Testis (tissue), 3 donors: ENCODE data around the gene MPPED1. TPM values are rescaled to one million over a fixed set of nuclear protein-coding genes. Genes with fewer than 3 reads are reported as not detected.

Experiments used
- DNase-seq: peaks from one replicate; pipeline ENCODE4 v3.0.0-alpha.2; 2019
- H3K27ac ChIP-seq, 2 donors: fragments of 200-600 bp; sonication (generic); one replicate each; pipeline ENCODE4 v1.5.1; 2019
- H3K27me3 ChIP-seq: fragments of 200-600 bp; sonication (generic); one replicate; pipeline ENCODE4 v1.5.1; 2019
- H3K36me3 ChIP-seq: fragments of 200-600 bp; sonication (generic); one replicate; pipeline ENCODE4 v1.5.1; 2017; ENCODE audit warnings: low read depth; ENCODE audit errors: missing control alignments
- H3K4me1 ChIP-seq: fragments of 200-600 bp; sonication (generic); one replicate; pipeline ENCODE4 v1.5.1; 2019
- H3K4me3 ChIP-seq, 2 donors: fragments of 200-600 bp; sonication (generic); one replicate each; pipeline ENCODE4 v1.5.1; 2017 to 2019
- H3K9me3 ChIP-seq: fragments of 200-600 bp; sonication (generic); one replicate; pipeline ENCODE4 v1.5.1; 2017
- CTCF ChIP-seq, 3 experiments: fragments of 450-650 bp in 2 of 3; fragments of 200-600 bp in 1 of 3; sonication (generic) in 1 of 3; IDR thresholded peaks; one replicate each; pipeline ENCODE4 v1.5.1; 2016 to 2019; ENCODE audit warnings: antibody characterized with exemption in 3 of 3, mild to moderate bottlenecking in 2 of 3, moderate library complexity in 1 of 3
- POLR2A ChIP-seq: fragments of 450-650 bp; IDR thresholded peaks from one replicate; pipeline ENCODE4 v1.6.1; 2017; ENCODE audit warnings: antibody characterized with exemption, mild to moderate bottlenecking, moderate library complexity
- WGBS, 2 donors: methylation state at CpG; one replicate each; pipeline ENCODE4 v1.1.5; 2018; 5-methylcytosine and 5-hydroxymethylcytosine counted together
- intact Hi-C: fragments of 100-400 bp; cut with DNase I; formaldehyde crosslinking; loops from one replicate; pipeline ENCODE4 v1.15.1; 2023; ENCODE audit warnings: low total_unique reads
- polyA plus RNA-seq: library from polyadenylated mRNA; stranded (reverse); fragments of 350-450 nt; fragmentation: Illumina TruSeq; extraction: RNeasy Lipid Tissue Mini Kit (QIAGEN cat#74804); gene quantifications from one replicate; pipeline ENCODE4 v1.2.3, GENCODE V29; 2014; ENCODE audit warnings: low read depth, low replicate concordance; ENCODE audit not compliant: insufficient read depth
- total RNA-seq, 2 donors: library from RNA; depleted of rRNA; stranded (reverse); fragments of >200 nt; gene quantifications; one replicate each; pipeline ENCODE4 v1.2.3, GENCODE V29; 2016

The MPPED1 gene
- total and polyA plus RNA-seq, 3 donors from 2014 or later = 1.3 to 5.9 (median 4.1) TPM

GRCh38 chr22:43413826-43414225 is 2.0 kb downstream of the MPPED1 start:
- no peak for DNase-seq
- no peaks in the 10 kb centered on the region for H3K9me3 ChIP-seq
- H3K36me3 ChIP-seq = no peaks in the 10 kb centered on the region
- H3K27ac ChIP-seq = no peak overlapping the region
- intact Hi-C loops = no loop called here
- WGBS, 2 donors = 85 to 90% methylated on average over 11 of the region's 11 CpGs
- no peak for TF ChIP-seq POLR2A
- TF ChIP-seq CTCF (IDR thresholded peaks at IDR 0.05) = no peak
- no peak overlapping the region for H3K4me3 ChIP-seq
- no peaks in the 10 kb centered on the region for H3K27me3 ChIP-seq
- peaks cover 4% of the 10 kb centered on the region for H3K4me1 ChIP-seq

DNA sequence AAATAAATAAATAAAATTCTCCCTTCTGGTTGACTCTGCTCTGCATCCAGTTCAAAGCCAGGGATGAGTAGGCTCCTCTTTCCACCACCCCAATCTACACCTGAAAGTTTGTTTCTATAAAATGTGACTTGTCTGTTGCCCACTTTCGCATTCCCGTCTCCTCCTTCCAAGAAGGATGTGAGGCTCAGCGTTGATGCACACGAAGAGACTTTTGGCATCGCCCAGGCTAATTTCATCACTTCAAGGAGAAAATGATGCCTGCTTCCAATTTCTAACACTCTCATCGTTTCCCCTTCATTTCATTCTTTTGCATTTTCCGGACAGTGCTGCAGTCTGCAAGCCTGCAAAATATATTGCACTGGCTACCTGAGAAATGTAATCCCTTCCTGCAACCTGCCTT is 3.9 kb downstream of the MPPED1 start:
- no peaks in the 10 kb centered on the region for H3K27me3 ChIP-seq
- 86 to 87% methylated on average over 7 of the region's 7 CpGs for WGBS, 2 donors

DNA sequence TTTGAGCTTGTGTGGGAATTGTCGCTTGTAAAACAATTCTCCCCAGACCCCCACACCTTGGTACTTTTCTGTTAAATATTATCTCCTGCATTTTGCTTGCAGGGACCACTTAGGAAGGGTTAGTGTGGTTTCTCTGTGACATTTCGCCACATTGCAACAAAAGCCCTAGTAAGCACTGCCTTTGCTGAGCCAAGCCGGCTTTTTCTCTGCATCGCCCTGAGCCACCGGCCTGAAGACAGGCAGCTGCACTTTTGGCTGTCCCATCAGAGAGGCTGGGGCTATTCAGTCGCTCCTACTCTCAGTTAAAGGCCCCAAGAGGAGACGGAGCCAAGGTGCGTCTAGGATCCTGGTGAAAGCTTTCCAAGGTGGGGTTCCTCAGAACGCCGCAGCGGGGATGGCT is 5.7 kb downstream of the MPPED1 start:
- no peak for DNase-seq
- TF ChIP-seq CTCF (IDR thresholded peaks at IDR 0.05) = no peak
- Histone ChIP-seq H3K36me3 (no peaks in the 10 kb centered on the region), H3K27ac (no peak overlapping the region), H3K27me3 (no peaks in the 10 kb centered on the region), H3K9me3 (no peaks in the 10 kb centered on the region), H3K4me1 (peaks cover 7% of the 10 kb centered on the region), H3K4me3 (no peak overlapping the region)
- intact Hi-C loops = no loop called here
- WGBS, 2 donors = 85 to 87% methylated on average over 11 of the region's 11 CpGs

More for the DNA sequence above, 3.9 kb downstream of the MPPED1 start:
- no peak for DNase-seq
- Histone ChIP-seq H3K27ac (no peak overlapping the region), H3K36me3 (no peaks in the 10 kb centered on the region), H3K4me3 (no peak overlapping the region), H3K4me1 (peaks cover 7% of the 10 kb centered on the region), H3K9me3 (no peaks in the 10 kb centered on the region)
- TF ChIP-seq POLR2A (no peak), CTCF (IDR thresholded peaks at IDR 0.05) (no peak)
- intact Hi-C loops = no loop called here

DNA sequence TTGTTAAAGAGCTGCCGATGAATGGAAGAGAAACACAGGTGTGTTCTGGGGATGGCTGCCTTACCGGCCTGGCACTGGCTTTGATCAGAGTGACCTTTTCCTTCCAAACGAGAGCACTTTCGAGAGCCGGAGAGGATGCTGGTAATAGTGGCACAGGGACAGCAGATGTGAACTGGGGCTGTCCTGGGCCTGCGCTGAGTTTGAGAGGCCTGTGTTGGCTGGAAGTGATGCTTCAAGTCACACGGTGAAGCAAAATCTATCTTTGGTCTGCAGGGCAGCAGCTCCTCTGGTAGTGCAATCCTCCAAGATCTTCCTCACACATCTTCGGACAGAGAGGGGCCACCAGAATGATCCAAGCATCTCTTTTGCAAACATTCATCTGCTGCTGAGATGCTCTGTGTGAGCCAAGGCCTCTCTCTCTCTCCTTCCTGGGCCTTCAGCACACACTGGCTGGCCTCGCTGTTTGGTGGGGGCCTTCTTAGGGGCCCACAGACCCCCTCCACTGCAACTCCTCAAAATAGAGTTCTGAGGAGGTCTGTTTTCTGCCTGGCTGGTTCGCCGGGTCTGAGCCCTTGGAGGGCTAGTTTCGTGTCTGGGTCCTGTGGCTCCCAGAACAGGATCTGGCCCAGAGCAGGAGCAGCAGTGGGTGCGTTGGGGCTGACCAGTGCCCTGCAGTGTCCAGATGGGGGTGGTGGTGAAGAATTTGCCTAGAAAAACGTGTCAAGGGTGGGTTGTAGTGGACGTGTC is 6.4 kb downstream of the MPPED1 start:
- no peak overlapping the region for H3K27ac ChIP-seq
- TF ChIP-seq CTCF (IDR thresholded peaks at IDR 0.05) (no peak), POLR2A (no peak)
- peaks cover 3% of the 10 kb centered on the region for H3K4me1 ChIP-seq
- no peaks in the 10 kb centered on the region for H3K9me3 ChIP-seq
- intact Hi-C loops = no loop called here
- WGBS, 2 donors = 74 to 78% methylated on average over 11 to 15 of the region's 15 CpGs
- no peak overlapping the region for H3K4me3 ChIP-seq
- no peak for DNase-seq
- no peaks in the 10 kb centered on the region for H3K27me3 ChIP-seq
- H3K36me3 ChIP-seq = no peaks in the 10 kb centered on the region
